ENCODE data around the gene NLRC5. TPM values are rescaled to one million over a fixed set of nuclear protein-coding genes. Genes with fewer than 3 reads are reported as not detected.

NLRC5 gene
- total RNA-seq, 1 donor from 2014 or later = 4.5 TPM

DNA sequence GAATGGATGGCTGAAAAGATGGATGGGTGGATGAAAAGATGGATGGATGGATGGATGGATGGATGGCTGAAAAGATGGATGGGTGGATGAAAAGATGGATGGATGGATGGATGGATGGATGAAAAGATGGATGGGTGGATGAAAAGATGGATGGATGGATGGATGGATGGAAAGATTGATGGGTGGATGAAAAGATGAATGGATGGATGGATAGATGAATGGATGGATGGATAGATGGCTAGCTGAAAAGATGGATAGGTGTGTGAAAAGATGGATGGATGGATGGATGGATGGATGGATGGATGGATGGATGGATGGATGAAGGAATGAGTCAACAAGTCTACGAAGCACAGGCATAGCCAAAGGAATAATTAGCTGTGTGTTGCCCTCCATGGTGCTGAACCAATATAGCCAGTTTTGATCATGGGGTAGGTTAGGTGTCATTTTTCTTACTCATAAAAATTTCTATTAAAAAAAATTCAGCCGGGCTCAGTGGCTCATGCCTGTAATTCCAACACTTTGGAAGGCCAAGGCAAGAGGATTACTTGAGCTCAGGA, 41.1 kb downstream of the NLRC5 start:
- DNase-seq (ENCODE audit: low read depth) = no peak
- TF ChIP-seq, protein P1, sequence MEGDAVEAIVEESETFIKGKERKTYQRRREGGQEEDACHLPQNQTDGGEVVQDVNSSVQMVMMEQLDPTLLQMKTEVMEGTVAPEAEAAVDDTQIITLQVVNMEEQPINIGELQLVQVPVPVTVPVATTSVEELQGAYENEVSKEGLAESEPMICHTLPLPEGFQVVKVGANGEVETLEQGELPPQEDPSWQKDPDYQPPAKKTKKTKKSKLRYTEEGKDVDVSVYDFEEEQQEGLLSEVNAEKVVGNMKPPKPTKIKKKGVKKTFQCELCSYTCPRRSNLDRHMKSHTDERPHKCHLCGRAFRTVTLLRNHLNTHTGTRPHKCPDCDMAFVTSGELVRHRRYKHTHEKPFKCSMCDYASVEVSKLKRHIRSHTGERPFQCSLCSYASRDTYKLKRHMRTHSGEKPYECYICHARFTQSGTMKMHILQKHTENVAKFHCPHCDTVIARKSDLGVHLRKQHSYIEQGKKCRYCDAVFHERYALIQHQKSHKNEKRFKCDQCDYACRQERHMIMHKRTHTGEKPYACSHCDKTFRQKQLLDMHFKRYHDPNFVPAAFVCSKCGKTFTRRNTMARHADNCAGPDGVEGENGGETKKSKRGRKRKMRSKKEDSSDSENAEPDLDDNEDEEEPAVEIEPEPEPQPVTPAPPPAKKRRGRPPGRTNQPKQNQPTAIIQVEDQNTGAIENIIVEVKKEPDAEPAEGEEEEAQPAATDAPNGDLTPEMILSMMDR (conservative IDR thresholded peaks at IDR 0.05; ENCODE audit: low read depth, low read length) = no peak
- no peak overlapping the region for H3K4me3 ChIP-seq (ENCODE audit: low read depth, low read length)

DNA sequence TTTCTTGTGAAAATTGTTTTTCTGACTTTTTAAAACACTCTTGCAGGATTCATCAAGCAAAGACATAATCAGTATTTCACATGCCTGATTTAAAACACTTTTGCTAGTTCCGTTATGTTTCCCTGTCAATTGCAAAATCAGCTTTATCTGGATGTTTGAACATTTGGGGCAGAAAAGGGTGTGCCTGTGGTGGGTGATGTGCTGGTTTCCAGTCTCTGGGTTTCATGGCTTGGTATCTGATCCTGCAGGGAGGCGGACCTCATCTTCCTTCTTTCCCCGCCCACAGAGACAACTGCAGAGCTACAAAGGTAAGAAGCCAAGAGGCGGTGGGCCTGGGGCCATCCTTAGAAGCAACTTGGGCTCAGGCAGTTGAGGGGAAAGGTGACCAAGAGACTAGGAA, 41.8 kb downstream of the NLRC5 start:
- TF ChIP-seq, protein P1 (conservative IDR thresholded peaks at IDR 0.05; ENCODE audit: low read depth, low read length) = no peak
- DNase-seq (ENCODE audit: low read depth) = no peak

DNA sequence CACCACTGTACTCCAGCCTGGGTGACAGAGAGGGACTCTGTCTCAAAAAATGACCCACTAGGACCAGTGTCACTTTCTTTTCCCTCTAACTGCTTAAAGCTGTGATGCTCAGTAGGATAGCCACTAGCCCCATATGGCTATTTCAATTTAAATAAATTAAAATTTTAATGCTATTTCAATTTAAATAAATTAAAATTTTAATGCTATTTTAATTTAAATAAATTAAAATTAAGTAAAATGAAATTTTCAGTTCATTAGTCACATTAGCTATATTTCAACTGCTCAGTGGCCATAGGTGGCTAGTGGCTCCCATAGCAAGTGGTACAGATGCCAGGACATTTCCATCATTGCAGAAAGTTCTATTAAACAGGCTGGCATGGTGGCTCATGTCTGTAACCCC, 43.0 kb downstream of the NLRC5 start:
- no peak for DNase-seq (ENCODE audit: low read depth)
- TF ChIP-seq, protein P1 (conservative IDR thresholded peaks at IDR 0.05; ENCODE audit: low read depth, low read length) = no peak
- no peak overlapping the region for H3K4me3 ChIP-seq (ENCODE audit: low read depth, low read length)

More for the DNA sequence above, 41.8 kb downstream of the NLRC5 start:
- H3K4me3 ChIP-seq (ENCODE audit: low read depth, low read length) = no peak overlapping the region

DNA sequence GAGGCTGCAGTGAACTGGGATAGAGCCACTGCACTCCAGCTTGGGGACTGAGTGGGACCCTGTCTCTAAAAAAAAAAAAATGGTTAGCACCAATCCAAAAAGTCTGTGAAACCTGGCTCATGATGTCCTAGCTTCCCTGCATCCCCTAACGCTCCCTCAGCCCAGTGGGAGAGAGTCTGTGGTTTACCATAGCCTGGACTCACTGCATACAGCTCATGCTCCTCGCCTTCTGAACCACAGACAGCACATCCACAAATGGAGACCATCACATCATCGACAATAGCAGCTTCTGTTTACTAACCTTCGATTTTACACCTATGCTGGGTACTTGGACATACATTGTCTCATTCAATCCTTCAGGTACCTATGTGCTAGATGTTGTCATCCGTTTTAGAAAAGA, 43.6 kb downstream of the NLRC5 start:
- no peak for DNase-seq (ENCODE audit: low read depth)
- no peak overlapping the region for H3K4me3 ChIP-seq (ENCODE audit: low read depth, low read length)
- TF ChIP-seq, protein P1 (conservative IDR thresholded peaks at IDR 0.05; ENCODE audit: low read depth, low read length) = no peak

DNA sequence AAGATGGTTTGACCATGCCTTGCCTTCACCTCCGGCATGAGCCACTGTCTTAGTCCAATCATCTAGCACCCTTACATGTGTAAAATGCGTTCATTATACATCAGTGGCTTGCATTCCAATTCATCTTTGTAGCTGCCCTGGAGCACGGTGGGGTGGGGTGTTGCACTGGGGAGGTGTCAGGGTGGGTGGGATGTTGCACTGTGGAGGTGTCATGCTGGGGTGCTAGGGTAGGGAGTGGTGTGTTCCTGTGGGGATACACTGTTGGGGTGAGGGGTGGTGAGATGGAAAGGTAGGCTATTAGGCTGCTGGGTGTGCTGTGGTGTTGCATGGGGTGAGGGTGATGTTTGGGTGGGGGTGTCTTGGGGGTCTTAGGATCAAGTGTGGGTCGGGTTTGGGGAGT, 47.0 kb downstream of the NLRC5 start:
- H3K4me3 ChIP-seq (ENCODE audit: low read depth, low read length) = no peak overlapping the region
- no peak for DNase-seq (ENCODE audit: low read depth)
- TF ChIP-seq, protein P1 (conservative IDR thresholded peaks at IDR 0.05; ENCODE audit: low read depth, low read length) = no peak

DNA sequence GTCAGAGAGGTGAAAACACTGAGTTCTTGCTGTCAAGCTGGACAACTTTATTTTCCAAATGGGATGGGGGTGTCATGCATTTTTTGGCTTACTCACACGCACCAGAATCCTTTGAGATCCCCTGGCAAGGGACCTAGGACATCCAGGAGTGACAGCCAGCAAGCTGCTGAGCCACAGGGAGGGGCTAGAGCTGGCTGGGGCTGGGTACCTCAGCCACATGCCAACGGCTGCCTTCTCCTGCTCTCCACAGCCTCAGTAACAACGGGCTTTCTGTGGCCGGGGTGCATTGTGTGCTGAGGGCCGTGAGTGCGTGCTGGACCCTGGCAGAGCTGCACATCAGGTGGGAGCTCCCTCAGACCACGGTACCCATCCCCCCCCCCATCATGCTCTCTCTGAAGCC, 47.6 kb downstream of the NLRC5 start:
- DNase-seq (ENCODE audit: low read depth) = no peak
- TF ChIP-seq, protein P1 (conservative IDR thresholded peaks at IDR 0.05; ENCODE audit: low read depth, low read length) = no peak

DNA sequence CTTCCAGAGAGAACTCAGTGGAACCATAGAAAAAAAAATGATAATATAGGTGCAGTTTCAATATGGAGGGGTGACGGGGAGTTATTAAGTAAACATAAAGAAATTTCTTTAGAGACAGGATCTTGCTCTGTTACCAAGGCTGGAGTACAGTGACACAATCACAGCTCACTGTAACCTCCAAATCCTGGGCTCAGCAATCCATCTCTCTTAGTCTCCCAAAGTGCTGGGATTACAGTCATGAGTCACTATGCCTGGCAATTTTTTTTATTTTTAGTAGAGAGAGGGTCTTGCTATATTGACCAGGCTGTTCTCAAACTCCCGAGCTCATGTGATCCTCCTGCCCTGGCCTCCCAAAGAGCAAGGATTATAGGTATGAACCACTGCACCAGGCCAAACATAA, 48.8 kb downstream of the NLRC5 start:
- no peak overlapping the region for H3K4me3 ChIP-seq (ENCODE audit: low read depth, low read length)
- no peak for DNase-seq (ENCODE audit: low read depth)
- TF ChIP-seq, protein P1 (conservative IDR thresholded peaks at IDR 0.05; ENCODE audit: low read depth, low read length) = no peak

More for the DNA sequence above, 47.6 kb downstream of the NLRC5 start:
- no peak overlapping the region for H3K4me3 ChIP-seq (ENCODE audit: low read depth, low read length)
